Stimulated activated CD4-positive, alpha-beta T cell treated with anti-CD3 and anti-CD28 coated beads, Interleukin-2, amount 100 ng/mL, for 48 hours (primary cell): ENCODE data around the gene ANKRD39.
A peak's percentile ranks its signal among the peaks of the same experiment; 100 is the strongest.

Source experiments
- DNase-seq, 2 donors: peaks; one replicate each; pipeline ENCODE4 v3.0.0-alpha.2; 2020

Gene ANKRD39

GRCh38 chr2:96825057-96825456 lies 32.8 kb downstream of the ANKRD39 start:
- no peak for DNase-seq

- DNase-seq = no peak
Measured at GRCh38 chr2:96824079-96824870, 33.5 kb downstream of the ANKRD39 start.

- DNase-seq = no peak
Measured at GRCh38 chr2:96823198-96823597, 34.6 kb downstream of the ANKRD39 start.

GRCh38 chr2:96822786-96823185 lies 35.0 kb downstream of the ANKRD39 start:
- no peak for DNase-seq

GRCh38 chr2:96821113-96821675 lies 36.6 kb downstream of the ANKRD39 start:
- no peak for DNase-seq

GRCh38 chr2:96819876-96820511 lies 37.8 kb downstream of the ANKRD39 start:
- DNase-seq = no peak

- no peak for DNase-seq
Measured at GRCh38 chr2:96819128-96819875, 38.5 kb downstream of the ANKRD39 start.

- DNase-seq = no peak
Measured at GRCh38 chr2:96817882-96818281, 39.9 kb downstream of the ANKRD39 start.

GRCh38 chr2:96816836-96817702 lies 40.7 kb downstream of the ANKRD39 start:
- DNase-seq = no peak

- peak; percentile 95 to 96 for DNase-seq
Measured at GRCh38 chr2:96816127-96816835, 41.5 kb downstream of the ANKRD39 start, which contains the start of gene CNNM3. Gene CNNM3, plus strand, starts transcription at chr2:96816268. Its CDS starts 10 bp downstream, at chr2:96816278.

- DNase-seq = peak in 1 of 2 donors; percentile 19
Measured at GRCh38 chr2:96815326-96816126, 42.3 kb downstream of the ANKRD39 start.

- DNase-seq = no peak
Measured at GRCh38 chr2:96813656-96814055, 44.2 kb downstream of the ANKRD39 start.

- no peak for DNase-seq
Measured at GRCh38 chr2:96811917-96812316, 45.9 kb downstream of the ANKRD39 start.

GRCh38 chr2:96810783-96811192 lies 47.0 kb downstream of the ANKRD39 start:
- no peak for DNase-seq

- no peak for DNase-seq
Measured at GRCh38 chr2:96809951-96810782, 47.6 kb downstream of the ANKRD39 start.

GRCh38 chr2:96809216-96809882 lies 48.5 kb downstream of the ANKRD39 start:
- DNase-seq = no peak

- DNase-seq = no peak
Measured at GRCh38 chr2:96808176-96808837, 49.5 kb downstream of the ANKRD39 start.

- no peak for DNase-seq
Measured at GRCh38 chr2:96807127-96807471, 50.7 kb downstream of the ANKRD39 start.
